Liver (tissue), 3 donors: ENCODE data around the gene TRMT10B.
A peak's percentile ranks its signal among the peaks of the same experiment; 100 is the strongest.

Source experiments
- CTCF ChIP-seq: fragments of 150-350 bp; IDR thresholded peaks from 2 replicates; pipeline ENCODE4 v1.5.1; 2017; ENCODE audit warnings: improper control_type of control experiment, low read depth, low read length; ENCODE audit not compliant: missing input control
- GABPA ChIP-seq, 2 donors: IDR thresholded peaks in 1 of 2; conservative IDR thresholded peaks in 1 of 2; 2 replicates each; pipeline ENCODE4 v1.6.1; 2016; ENCODE audit warnings: antibody characterized with exemption in 2 of 2, mild to moderate bottlenecking in 1 of 2, moderate library complexity in 1 of 2
- JUND ChIP-seq, 2 donors: IDR thresholded peaks; 2 replicates each; pipeline ENCODE4 v1.6.1; 2016; ENCODE audit warnings: antibody characterized with exemption in 2 of 2
- SP1 ChIP-seq: IDR thresholded peaks from 2 replicates; pipeline ENCODE4 v1.6.1; 2018; ENCODE audit warnings: antibody characterized with exemption, mild to moderate bottlenecking
- TAF1 ChIP-seq: conservative IDR thresholded peaks from 2 replicates; pipeline ENCODE4 v1.6.1; 2016; ENCODE audit warnings: antibody characterized with exemption, mild to moderate bottlenecking
- TF ChIP-seq, protein P1 (sequence below): IDR thresholded peaks from 2 replicates; pipeline ENCODE4 v1.6.1; 2016; ENCODE audit warnings: antibody characterized with exemption
- TF ChIP-seq, protein P2 (sequence below): IDR thresholded peaks from 2 replicates; pipeline ENCODE4 v1.6.1; 2016; ENCODE audit warnings: antibody characterized with exemption
- donor health status: healthy.
- donor health status: healthy.

GRCh38 chr9:37715260-37715659, 38.3 kb upstream of the TRMT10B start:
- TF ChIP-seq CTCF (no peak), TAF1 (no peak), JUND (IDR thresholded peaks at IDR 0.05) (no peak), SP1 (peak; percentile 50), GABPA (IDR thresholded peaks at IDR 0.05 in 1 of 2, conservative IDR thresholded peaks at IDR 0.05 in 1 of 2) (no peak)
- TF ChIP-seq, protein P1, sequence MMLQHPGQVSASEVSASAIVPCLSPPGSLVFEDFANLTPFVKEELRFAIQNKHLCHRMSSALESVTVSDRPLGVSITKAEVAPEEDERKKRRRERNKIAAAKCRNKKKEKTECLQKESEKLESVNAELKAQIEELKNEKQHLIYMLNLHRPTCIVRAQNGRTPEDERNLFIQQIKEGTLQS, result no peak
- TF ChIP-seq, protein P2, sequence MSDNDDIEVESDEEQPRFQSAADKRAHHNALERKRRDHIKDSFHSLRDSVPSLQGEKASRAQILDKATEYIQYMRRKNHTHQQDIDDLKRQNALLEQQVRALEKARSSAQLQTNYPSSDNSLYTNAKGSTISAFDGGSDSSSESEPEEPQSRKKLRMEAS, result no peak
